ENCODE measurements around the gene SLC9A7. TPM values are rescaled to one million over a fixed set of nuclear protein-coding genes. Genes with fewer than 3 reads are reported as not detected.

The SLC9A7 gene
- total and polyA plus RNA-seq, 3 donors from 2014 or later: 2.6 to 8.1 (median 7.4) TPM

- Histone ChIP-seq H3K4me3 (no peak overlapping the region), H3K9me3 (no peaks in the 10 kb centered on the region), H3K27me3 (no peaks in the 10 kb centered on the region), H3K27ac (no peak overlapping the region), H3K4me1 (peaks cover 3% of the 10 kb centered on the region), H3K36me3 (ENCODE audit: low read depth, missing control alignments) (no peaks in the 10 kb centered on the region)
- DNase-seq: no peak
- 62 to 68% methylated on average over 6 of the region's 7 CpGs for WGBS, 2 donors
- TF ChIP-seq POLR2A (IDR thresholded peaks at IDR 0.05): no peak
- no peak for TF ChIP-seq CTCF (IDR thresholded peaks at IDR 0.05)
- intact Hi-C loops (cut with DNase I; ENCODE audit: low total_unique reads): no loop called here
These were observed 132.4 kb downstream of the SLC9A7 start for GRCh38 chrX:46626566-46626965.

- DNase-seq: no peak
- H3K9me3 ChIP-seq: no peaks in the 10 kb centered on the region
- H3K36me3 ChIP-seq (ENCODE audit: low read depth, missing control alignments): no peaks in the 10 kb centered on the region
- H3K27me3 ChIP-seq: no peaks in the 10 kb centered on the region
- 90 to 91% methylated on average over 6 of the region's 6 CpGs for WGBS, 2 donors
- TF ChIP-seq POLR2A (IDR thresholded peaks at IDR 0.05): no peak
- no peak for TF ChIP-seq CTCF (IDR thresholded peaks at IDR 0.05)
- intact Hi-C loops (cut with DNase I; ENCODE audit: low total_unique reads): no loop called here
- no peak overlapping the region for H3K4me3 ChIP-seq
- H3K4me1 ChIP-seq: peaks cover 3% of the 10 kb centered on the region
- no peak overlapping the region for H3K27ac ChIP-seq
These were observed 134.7 kb downstream of the SLC9A7 start for GRCh38 chrX:46624090-46624786.

- intact Hi-C loops (cut with DNase I; ENCODE audit: low total_unique reads): no loop called here
- Histone ChIP-seq H3K36me3 (ENCODE audit: low read depth, missing control alignments) (no peaks in the 10 kb centered on the region), H3K9me3 (no peaks in the 10 kb centered on the region), H3K4me1 (no peaks in the 10 kb centered on the region), H3K27me3 (no peaks in the 10 kb centered on the region), H3K27ac (peak overlapping the region in 1 of 2 donors; percentile 53), H3K4me3 (no peak overlapping the region)
- WGBS, 2 donors: 47 to 62% methylated on average over 3 of the region's 3 CpGs
- TF ChIP-seq CTCF (IDR thresholded peaks at IDR 0.05) (no peak), POLR2A (IDR thresholded peaks at IDR 0.05) (no peak)
- no peak for DNase-seq
These were observed 137.3 kb downstream of the SLC9A7 start for GRCh38 chrX:46621572-46621971.

GRCh38 chrX:46620505-46620904 is 138.4 kb downstream of the SLC9A7 start:
- H3K27me3 ChIP-seq: no peaks in the 10 kb centered on the region
- no peaks in the 10 kb centered on the region for H3K36me3 ChIP-seq (ENCODE audit: low read depth, missing control alignments)
- no peak for TF ChIP-seq CTCF (IDR thresholded peaks at IDR 0.05)
- no peak for TF ChIP-seq POLR2A (IDR thresholded peaks at IDR 0.05)
- no peak overlapping the region for H3K27ac ChIP-seq
- no peak for DNase-seq
- H3K4me3 ChIP-seq: no peak overlapping the region
- H3K4me1 ChIP-seq: no peaks in the 10 kb centered on the region
- intact Hi-C loops (cut with DNase I; ENCODE audit: low total_unique reads): no loop called here
- WGBS, 2 donors: 86 to 96% methylated on average over 3 to 4 of the region's 4 CpGs
- H3K9me3 ChIP-seq: no peaks in the 10 kb centered on the region

GRCh38 chrX:46618947-46619346 is 140.0 kb downstream of the SLC9A7 start:
- Histone ChIP-seq H3K36me3 (ENCODE audit: low read depth, missing control alignments) (no peaks in the 10 kb centered on the region), H3K27ac (no peak overlapping the region), H3K27me3 (no peaks in the 10 kb centered on the region), H3K4me1 (no peaks in the 10 kb centered on the region), H3K9me3 (no peaks in the 10 kb centered on the region), H3K4me3 (no peak overlapping the region)
- intact Hi-C loops (cut with DNase I; ENCODE audit: low total_unique reads): no loop called here
- TF ChIP-seq CTCF (IDR thresholded peaks at IDR 0.05) (no peak), POLR2A (IDR thresholded peaks at IDR 0.05) (no peak)
- no peak for DNase-seq
